Measurements from ENCODE around the gene SAT1.

DNA sequence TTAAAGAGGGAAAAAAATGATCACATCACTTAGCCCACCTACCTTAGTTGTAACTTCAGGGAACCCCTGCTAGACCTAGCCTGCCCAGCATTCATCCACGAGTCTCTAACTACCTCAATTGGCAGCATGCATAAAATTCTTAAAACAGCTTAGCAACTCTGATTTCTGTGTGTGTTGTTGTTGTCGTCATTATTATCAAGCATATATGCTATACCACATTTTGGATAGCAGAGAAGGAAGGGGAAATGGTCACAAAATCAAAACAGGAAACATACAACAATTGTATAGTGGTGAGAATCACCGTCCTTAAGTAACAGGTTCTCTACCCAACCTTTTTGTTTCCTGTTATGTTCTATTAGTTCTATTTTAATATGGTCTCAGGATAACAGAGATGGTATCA, 37.2 kb upstream of the SAT1 start:
- TF ChIP-seq POLR2A (IDR thresholded peaks at IDR 0.05; ENCODE audit: low read depth, low read length) = no peak
- TF ChIP-seq POLR2AphosphoS5 (IDR thresholded peaks at IDR 0.05; ENCODE audit: low read depth, low read length) = no peak

Data from GM12892 (cell line).